HG02870 (cell line): Measurements from ENCODE around the gene SLC22A12.

Experiments used
- ATAC-seq: cut with Tn5 transposase; IDR thresholded peaks from one replicate; pipeline ENCODE4 v1.9.1; 2021; ENCODE audit warnings: mild to moderate bottlenecking, moderate library complexity; ENCODE audit not compliant: unreplicated experiment

Gene SLC22A12

DNA sequence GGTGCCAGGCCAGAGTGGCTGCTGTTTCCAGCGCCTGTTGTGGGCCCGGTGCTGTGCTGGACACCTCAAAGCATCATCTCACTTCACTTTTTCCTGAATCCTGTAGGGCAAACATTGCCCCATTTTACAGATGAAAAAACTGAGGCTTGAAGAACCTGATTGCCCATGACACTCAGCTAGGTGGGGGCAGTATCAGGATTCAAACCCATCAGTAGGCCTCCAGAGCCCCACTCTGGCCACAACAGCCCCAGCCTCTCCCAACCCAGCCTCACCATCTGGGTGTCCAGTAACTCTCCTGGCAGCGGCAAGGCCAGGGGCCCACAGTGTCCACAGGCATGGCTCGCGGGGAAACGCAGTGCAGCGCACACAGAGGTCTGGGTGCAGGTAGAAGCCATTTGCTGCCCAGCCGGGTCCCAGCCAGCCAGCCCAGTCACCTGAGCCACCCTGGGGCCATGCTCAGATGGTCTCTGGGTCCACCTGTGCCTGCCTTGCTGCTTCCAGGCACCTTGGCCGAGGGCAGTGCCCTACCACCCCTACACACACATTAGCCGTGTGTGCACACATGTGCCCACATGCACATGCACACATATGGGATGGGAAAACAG lies 11.5 kb downstream of the SLC22A12 start:
- ATAC-seq = no peak

DNA sequence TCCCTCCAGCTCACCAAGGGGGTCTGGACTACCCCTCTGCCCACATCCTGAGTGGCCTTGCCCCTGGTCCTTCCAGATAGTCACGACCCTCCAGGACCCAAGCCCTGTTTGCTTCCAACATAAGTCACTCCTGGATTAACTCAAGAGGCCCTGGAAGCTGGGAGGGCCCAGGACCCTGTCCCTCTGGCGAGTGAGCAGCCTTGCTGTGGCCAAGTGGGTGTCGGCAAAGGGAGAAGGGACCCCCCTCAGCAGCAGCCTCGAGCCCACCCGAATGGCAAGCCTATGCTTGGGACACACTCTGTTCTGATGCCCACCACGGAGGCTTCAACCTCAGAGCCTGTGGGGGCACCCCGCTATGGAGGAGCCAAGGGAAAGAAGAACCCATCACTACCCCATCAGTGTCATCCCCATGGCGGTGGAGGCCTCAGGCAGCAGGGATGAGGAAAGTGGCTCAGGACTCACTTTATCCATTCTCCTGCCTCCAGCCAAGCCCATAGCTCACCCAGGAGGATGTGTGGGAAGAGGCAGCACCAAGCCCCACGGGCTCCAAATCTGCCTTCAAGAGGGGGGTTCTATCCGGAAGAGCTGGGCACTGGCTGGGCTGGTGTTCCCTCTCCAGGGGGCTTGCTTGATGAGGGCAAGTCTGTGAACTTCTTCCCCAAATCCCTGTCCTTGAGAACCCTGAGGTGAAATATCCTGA lies 12.5 kb downstream of the SLC22A12 start:
- no peak for ATAC-seq

DNA sequence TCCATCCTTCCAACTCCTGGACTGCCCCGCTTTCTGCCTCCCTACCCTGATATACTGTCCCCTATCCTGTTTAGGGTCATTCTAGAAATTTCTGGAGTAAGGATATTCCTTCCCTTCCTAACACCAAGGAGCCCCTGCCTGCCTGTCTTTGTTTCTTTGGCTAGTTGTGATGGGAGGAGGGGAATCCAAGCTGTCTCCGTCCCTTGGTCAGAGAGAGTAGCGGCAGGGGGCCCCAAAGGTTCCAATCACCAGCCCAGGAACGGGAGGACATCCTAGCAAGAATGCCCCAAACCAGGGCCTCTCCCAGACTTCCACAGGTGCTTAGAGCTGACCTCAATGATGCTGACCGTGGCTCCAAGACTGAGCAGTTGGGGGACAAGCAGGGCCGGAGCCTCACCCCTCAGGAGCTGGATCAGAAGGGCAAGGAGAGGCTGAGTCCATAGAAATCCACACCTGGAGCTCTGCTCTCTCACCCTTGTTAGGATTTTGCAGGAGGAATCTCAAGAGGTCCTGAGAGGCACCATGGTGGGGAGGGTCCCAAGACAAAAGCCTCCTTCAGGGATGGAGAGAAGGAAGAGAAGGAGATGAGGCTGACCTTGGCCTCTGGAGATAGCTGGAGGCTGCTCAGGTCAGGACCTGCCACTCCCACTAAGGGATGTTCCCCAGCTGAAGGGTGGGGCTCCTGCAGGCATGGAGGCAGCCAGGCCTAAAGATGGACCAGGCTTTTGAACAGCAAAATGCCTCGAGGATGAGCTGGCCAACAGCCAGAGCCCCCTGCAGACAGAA lies 13.6 kb downstream of the SLC22A12 start:
- no peak for ATAC-seq

DNA sequence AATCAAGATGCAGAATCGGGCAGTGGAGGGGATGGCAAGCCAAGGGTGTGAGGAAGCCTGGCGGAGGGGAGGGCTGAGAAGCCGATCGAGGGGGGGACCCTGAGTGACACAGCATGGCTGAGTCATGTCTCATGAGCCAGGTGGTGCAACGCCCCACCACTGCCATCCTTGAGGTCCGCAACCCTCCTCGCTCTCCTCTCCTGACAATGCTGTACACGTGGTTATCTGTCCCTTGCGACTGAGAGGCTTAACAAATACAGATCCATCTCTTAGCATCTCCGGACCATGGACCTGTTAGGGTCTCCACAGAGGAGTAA lies 14.2 kb downstream of the SLC22A12 start:
- ATAC-seq = no peak

DNA sequence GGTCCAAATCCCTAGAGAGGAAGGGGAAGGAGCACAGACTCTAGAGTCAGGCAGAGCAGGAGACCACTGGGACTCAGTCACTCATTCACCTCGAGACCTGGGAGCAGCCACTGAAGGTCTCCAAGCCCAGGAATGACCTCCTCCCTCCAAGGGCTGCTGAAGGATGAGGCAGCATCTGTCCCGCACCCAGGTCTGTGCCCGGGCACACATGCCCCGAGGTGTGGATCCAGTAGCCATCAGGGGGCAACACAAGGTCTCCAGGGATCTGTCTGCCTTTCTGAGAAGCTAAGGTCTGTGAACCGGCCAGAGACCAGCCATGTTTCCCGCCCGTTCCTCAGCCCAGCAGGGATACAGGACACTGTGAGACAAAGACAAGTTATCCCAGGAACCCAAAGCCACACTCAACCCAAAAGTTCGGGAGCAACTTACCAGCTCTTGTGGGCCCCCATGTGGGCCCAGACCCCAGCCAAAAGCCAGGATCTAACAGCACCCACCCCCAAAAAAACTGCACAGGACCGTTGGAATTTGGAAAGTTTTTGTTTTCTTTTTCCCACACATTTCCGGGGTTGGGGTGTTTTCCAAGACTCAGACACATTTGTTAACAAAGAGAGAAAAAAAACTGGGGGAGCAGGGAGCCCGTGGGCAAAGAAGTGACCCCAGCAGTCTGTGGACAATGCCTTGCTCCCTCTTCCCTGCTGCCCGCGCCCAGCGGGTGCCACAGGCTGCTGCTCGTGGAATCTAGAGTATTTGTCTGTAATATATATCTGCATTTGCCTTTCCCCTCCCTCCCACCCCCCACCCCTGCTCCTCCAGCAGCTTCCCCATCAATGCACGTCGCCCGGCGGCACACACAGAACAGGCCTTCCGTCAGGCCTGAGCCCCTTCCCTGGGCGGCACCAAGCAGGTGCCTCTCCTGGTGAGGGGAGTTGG lies 14.9 kb downstream of the SLC22A12 start:
- no peak for ATAC-seq

DNA sequence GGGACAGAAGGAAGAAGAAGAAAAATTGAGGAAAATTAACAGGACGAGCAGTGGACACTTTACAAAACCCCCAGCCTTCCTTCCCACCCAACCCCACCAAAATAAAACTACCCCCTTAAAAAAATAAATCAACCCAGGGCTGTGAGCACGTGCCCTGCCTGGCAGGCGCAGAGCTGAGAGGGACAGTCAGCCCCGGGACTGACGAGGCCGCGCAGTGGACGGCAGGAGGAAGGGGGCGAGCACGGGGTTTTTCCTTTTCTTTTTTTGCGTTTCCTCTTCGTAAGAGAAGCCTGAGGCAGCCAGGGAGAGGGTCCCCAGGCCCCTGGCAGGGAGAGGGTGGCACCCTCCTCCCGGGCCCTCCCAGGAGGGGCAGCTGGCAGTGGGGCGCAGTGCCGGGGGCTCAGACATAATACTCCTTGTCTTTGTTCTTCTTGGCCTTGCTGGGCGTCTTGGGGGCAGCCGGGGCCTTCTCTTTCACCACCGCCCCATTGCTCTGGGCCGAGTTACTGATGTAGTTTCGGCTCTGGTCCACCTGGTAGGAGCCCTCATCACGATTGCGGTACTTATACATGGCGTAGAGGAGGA lies 15.9 kb downstream of the SLC22A12 start:
- no peak for ATAC-seq

DNA sequence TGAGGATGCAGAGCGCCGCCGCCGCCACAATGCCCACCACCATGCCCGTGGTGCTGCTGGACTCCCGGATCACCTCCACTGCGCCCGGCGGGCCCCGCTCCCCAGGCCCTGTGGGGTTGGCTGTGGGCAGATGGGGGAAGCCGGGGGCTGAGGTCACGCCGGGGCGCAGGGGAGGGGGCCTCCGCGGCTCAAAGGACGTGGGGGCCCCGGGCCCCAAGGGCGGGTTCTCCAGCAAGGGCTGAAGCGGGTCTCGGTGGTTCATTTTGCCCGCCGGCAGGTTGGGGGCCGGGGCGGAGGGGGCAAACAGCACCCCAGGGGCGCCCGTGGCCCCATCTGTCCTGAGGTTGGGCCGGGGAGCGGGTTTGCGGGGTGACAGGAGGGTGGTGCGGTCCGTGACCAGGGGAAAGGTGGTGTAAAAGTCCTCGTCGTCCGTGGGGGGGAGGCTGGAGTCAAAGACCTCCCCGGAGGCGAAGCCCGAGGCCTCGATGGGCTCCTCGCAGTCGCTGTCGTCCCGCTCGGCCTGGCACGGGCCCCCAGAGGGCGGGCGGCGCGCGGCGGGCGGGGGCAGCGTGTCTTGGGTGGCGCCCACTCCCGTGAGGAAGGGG lies 16.5 kb downstream of the SLC22A12 start:
- no peak for ATAC-seq

DNA sequence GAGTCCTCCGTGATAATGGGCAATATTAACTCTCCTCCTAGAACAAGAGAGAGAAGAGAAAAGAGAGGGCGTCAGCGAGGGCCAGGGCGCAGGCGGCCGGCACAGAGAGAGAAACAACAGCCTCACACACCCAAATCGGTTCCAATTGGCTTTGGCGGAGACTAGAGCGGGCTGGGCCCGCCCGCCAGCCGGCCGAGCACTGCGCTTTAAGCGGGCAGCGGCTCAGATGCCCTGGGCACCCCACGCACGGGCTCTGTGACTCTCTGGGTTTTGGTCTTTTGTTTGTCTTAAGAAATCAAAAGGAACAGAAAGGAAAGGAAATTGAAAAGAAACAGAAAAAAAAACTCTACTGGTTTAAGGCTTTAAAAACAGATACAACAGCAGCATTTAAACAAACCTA lies 17.0 kb downstream of the SLC22A12 start:
- ATAC-seq = no peak

DNA sequence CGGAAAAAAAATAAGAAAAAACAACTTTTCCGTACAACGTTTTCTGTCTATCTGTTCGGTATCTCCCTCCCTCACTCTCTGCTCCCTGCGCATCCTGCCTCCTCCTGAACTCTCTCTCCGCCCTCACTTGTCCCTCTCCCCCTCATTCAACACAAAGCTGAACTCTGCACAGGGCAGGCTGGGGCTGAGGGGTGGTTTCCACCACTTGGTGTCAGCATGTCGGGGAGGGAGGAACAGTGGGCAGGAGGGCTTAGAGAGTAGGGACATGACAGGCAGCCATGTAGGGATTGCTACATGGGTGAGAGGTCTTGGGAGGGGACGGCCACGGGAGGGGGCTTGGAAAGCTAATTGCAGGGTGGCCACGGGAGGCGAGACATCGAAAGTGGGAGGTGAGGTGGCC lies 17.6 kb downstream of the SLC22A12 start:
- no peak for ATAC-seq

DNA sequence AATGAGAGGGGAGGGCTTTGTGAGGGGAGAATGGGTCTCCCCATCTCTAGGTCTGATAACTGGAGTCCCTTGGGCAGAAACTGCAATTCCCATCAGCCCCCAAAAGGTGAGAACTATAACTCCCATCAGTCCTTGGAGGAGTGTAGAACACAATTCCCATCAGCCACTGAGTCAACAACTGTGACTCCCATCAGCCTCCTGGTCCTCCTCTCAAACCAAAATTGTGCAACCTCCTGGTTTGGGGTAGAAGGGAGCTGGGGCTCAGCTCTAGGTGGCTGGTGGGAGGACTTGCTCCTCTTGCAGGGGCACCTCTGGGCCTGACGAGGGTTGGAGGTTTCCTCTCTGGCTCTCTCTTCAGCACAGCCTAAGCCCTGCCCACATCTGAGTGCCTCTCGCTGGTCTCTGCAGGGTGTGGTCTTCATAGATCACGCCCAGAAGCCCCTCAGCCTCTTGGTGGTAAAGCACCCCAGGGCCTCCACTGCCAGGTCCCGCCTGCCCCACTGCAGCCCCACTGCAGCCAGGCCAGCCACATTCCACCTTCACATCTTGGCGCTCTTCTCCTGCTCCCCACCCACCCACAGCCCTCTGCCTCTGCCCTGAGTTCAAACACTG lies 18.5 kb downstream of the SLC22A12 start:
- no peak for ATAC-seq

DNA sequence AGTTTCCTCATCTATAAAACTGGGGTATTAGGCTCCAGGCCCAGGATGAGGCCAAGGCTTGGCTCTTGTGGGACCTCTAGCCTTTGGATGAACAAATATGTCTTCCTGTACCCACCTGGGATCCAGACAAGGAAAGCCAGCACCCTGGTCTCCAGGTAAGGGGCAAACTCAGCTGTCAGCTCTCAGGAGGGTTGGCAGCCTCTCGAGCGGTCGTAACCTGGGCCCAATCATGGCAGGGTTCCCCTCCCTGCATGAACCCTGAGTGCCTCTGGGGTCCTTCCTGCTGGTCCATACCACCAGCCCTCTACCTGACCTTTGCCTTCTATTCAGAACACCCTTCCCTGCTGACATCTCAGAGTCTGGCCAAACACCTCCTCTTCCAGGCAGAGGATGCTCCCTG lies 19.6 kb downstream of the SLC22A12 start:
- no peak for ATAC-seq

DNA sequence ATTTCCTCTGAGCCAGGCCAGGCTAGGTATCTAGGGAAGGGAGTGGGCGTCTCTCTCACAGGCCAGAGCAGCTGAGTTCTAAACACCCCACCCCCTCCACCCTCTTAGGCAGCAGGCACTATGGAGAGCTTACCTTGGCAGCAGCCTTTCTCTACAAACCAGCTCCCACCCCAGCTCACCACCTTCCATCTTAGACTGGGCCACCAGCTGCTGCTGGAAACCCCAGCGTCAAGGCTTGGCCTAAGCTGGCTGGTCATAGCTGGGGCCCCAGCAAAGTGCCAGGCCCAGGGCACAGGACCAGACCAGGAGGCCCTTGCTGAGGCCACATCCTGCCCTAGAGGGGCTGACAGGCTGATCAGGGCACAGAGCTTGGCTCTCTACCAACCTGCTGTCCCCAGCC lies 20.2 kb downstream of the SLC22A12 start:
- no peak for ATAC-seq

DNA sequence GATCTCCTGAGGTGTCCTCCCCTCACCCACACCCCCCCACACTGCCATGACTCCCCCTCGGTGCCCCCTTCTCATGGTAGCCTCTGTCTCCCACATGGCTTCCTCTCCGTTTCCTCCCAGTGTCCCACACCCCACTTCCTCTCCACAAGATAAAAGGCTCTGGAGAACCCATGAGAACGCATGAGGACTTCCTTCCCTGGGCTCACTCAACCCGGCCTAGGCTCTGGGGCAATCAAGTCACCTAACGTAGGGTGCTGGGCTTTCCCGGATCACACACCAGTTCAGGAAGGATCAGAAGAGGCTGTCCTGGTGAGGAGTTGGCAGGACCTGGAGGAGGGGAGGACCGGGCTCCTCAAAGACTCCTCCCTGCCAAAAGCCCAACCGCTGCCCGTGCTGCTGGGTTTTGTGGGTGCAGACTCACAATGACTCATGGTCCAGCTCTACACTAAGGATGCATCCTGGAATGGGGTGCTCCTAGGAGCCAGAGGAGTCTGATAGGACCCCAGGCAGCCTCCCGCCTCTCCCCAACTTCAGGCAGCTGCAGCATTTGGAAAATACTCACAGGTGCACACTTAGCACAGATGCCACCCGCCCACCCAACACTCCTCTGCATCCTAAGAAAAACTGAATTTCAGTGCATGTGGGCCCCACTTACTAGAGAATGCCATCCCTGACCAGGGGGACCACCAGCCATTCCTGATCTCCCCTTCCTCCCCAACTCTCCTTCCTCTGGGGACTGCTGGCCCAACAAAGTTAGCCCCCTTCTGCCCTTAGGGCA lies 21.0 kb downstream of the SLC22A12 start:
- ATAC-seq = no peak

DNA sequence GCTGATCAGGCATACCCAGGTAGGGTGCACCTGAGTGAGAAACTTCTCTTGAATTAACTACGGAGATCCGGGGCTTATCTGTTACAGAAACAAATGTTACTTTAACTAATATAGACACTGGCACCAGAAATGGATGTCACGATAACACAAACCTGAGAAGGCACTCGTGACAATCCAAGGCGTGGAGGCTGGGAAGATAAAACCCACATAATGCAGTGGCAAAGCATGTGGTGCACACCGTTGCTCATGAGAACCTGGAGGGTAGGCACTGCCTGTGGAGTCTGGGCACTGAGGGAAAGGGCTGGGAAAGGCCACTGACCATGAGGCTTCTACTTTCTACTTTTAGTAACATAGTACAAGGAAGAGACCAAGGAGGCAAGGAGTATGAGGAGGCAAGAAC lies 22.6 kb downstream of the SLC22A12 start:
- no peak for ATAC-seq

DNA sequence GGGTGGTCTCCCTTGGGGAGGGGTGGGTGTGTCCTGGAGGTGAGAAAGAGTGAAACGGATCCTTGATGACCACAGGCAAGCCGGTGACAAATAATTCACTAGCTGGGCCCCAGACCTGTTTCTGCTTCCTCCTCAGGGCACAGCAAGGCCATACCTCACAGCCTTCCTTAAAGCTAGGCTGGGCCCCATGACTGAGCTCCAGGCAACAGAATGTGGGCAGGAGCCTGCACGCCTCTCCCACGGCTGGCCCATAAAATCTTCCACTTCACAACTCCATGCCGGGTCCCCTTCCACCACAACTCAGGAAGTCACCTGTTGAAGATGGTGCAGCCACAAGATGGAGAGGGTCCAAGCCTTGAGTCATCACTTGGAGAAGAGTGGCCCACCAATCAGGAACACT lies 23.9 kb downstream of the SLC22A12 start:
- ATAC-seq = no peak

DNA sequence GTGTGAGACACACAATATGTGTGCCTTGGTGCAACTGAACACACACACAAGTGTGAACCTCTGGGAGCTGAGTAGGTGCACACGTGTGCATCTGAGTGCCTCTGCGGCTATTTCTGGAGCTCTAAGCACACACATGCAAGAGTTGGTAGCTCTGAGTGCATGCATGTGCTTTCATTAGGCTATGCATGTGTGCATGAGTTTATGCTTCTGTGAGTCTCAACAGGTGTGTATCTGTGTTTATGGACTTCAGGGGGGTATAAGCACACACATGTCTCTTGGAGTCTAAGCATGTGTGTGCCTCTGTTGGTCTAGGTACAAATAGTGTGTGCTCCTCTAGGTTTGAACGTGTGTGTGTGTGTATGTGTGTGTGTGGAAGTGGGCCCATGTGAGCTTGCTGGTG lies 25.8 kb downstream of the SLC22A12 start:
- ATAC-seq = no peak

DNA sequence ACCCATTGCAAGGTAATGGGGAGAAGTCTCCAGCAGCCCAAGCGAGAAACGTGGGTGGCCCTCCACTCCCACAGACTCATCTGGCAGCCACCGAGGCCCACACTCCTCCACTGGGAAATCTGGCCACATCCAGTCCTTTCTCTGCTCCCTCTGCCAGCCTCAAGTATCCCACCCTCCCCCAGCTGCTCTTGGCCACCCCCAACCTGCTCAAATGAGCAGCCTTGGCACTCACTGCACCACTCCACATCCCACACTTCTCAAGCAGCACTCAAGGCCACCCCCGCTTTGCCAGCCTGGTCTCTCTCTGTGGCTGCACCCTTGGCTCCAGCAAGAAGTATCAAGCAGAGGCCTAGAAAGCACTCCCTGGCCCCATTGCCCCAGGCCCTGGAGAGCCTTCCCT lies 28.2 kb downstream of the SLC22A12 start:
- no peak for ATAC-seq

DNA sequence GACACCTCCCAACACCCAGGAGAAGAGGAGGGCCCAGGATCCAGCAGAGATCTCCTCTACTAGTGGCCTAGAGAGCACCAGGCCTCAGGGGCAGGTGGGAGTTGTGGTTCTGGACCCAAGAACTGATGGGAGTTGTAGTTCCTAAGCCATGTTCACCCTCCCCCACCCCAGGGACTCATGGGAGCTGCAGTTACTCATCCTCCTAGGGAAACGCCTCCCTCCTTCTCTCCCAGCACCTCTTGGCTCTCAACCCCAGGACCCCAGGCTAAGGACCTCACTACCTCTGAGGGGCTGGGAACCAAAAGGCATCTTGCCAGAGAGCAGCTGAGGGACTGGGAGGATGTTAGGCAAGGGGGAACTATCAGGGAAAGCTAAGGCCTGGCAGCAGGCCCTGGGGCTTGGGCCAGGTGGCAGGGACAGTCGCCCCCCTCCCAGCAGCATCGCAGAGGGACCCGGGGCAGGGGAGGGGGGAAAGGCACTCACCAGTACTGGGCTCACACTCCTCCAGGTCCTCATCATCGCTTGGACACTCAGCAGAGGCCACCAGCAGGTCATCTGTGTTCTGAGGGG lies 28.9 kb downstream of the SLC22A12 start:
- ATAC-seq = no peak

DNA sequence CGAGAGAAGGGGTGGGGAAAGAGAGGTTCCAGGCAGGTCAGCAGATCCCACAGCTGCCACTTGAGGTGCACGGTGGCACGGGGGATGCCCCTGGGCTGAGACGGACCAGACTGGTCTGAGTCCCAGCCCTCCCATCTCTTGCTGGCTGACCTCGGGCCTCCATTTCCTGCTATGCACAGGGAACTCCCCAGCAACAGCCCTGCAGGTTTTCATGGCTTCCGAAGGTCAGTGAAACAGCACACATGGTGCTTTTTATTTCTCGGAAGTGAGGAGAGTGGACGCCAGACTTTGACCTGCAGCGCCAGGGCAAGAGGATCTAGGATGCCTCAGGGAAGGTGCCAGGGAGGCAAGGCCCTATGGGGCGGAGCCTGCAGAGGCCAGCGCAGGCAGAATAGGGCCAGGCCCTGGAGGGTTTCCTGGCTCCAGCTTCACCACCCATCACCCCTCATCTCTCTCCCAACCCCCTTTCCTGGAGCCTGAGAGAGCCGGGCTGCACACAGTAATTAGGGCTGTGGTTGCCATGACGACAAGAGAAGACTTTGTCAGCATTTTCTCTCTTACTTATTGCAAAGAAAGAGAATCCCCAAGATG lies 29.5 kb downstream of the SLC22A12 start:
- ATAC-seq = no peak
